Fibroblast of skin of abdomen (primary cell): Measurements from ENCODE around the gene OAS2.

Experiments
- DNase-seq: peaks from one replicate; pipeline ENCODE4 v3.0.0-alpha.2; 2013

OAS2 gene

DNA sequence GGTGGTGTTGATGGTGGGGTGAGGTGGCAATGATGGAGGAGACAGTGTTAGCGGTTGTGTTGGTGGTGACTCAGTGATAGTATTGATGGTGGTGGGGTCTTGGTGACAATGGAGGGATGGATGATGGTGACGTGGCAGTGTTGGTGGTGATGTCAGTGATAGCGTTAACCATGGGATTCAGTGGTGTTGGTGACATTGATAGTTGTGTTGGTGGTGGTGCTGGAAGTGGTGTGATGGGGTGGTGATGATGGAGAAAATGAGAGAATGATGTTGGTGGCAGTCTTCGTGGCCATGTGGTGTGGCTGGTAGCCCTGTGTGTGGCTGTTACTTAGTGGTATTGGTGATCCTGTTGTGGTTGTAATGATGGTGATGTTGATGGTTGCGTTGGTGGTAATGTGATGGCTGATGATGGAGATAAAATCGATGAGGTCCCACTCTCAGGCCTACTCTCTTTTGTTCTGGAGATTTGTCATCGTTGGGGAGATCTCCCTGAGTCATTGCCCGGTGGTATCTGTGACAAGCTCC lies 80.8 kb downstream of the OAS2 start:
- no peak for DNase-seq

GRCh38 chr12:113060336-113060960 lies 82.1 kb downstream of the OAS2 start:
- no peak for DNase-seq

DNA sequence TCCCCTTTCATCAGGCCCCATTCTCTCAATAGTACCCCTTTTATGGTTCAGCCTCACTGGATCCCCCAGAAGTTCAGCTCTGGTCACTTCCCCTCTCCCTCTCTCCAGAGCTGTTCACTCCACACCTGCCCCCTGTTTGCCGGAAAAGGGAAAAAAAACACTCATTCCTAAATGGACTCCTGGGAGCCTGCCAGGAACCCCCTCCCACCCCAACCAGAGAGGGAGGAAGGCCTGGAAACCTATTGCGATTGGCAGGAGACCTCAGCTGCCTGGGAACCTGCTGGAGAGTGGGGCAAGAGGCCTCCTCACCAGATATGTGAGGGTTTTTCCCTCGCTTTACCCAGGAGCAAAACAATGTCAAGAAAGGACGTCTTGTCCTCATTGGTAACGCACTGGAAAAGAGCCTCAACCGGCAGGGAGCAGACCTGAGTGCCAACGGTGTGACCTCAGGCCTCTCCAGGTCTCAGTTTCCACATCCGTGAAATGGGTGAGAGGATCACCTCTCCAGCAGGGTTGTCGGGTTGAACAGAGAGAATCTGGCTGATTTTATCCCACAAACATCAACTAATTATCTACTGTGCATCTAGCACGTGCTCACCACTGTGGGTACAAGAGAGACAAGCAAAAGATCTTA lies 82.9 kb downstream of the OAS2 start:
- no peak for DNase-seq
